ENCODE results near the gene SFSWAP. TPM values are rescaled to one million over a fixed set of nuclear protein-coding genes. Genes with fewer than 3 reads are reported as not detected.
"Not testable (repeated sequence)": the region's sequence is repeated elsewhere in the genome, so short reads cannot be mapped to it uniquely, and the experiment has no call there.

The SFSWAP gene
- total RNA-seq, 1 donor from 2014 or later = 21.2 TPM

GRCh38 chr12:131699434-131699833 is 11.5 kb upstream of the SFSWAP start:
- FAIRE-seq = no peak
- DNase-seq (ENCODE audit: low spot score in 2 of 2) = no peak

GRCh38 chr12:131700271-131700670 is 10.6 kb upstream of the SFSWAP start:
- no peak for FAIRE-seq
- DNase-seq (ENCODE audit: low spot score in 2 of 2) = no peak

GRCh38 chr12:131701705-131702572 is 9.0 kb upstream of the SFSWAP start:
- DNase-seq (ENCODE audit: low spot score in 2 of 2) (no peak), FAIRE-seq (no peak)

- FAIRE-seq (no peak), DNase-seq (ENCODE audit: low spot score in 2 of 2) (no peak)
Measured at GRCh38 chr12:131702573-131702877, 8.4 kb upstream of the SFSWAP start.

GRCh38 chr12:131703161-131703560 is 7.7 kb upstream of the SFSWAP start:
- no peak for DNase-seq (ENCODE audit: low spot score in 2 of 2)
- FAIRE-seq = no peak

- DNase-seq (ENCODE audit: low spot score in 2 of 2) = no peak
- no peak for FAIRE-seq
Measured at GRCh38 chr12:131704509-131704908, 6.4 kb upstream of the SFSWAP start.

GRCh38 chr12:131706709-131707108 is 4.2 kb upstream of the SFSWAP start:
- not testable (repeated sequence) for DNase-seq (ENCODE audit: low spot score in 2 of 2); FAIRE-seq

- DNase-seq (ENCODE audit: low spot score in 2 of 2) (no peak), FAIRE-seq (no peak)
Measured at GRCh38 chr12:131709226-131709625, 1.7 kb upstream of the SFSWAP start.

GRCh38 chr12:131711551-131712205 is 788 bp downstream of the SFSWAP start:
- FAIRE-seq (no peak), DNase-seq (ENCODE audit: low spot score in 2 of 2) (no peak)

GRCh38 chr12:131713349-131713748 is 2.5 kb downstream of the SFSWAP start:
- no peak for DNase-seq (ENCODE audit: low spot score in 2 of 2)

GRCh38 chr12:131714759-131715158 is 3.9 kb downstream of the SFSWAP start:
- no peak for DNase-seq (ENCODE audit: low spot score in 2 of 2)
- no peak for FAIRE-seq

More at GRCh38 chr12:131713349-131713748, 2.5 kb downstream of the SFSWAP start:
- FAIRE-seq = no peak

GRCh38 chr12:131716282-131716681 is 5.4 kb downstream of the SFSWAP start:
- no peak for DNase-seq (ENCODE audit: low spot score in 2 of 2)
- no peak for FAIRE-seq

GRCh38 chr12:131720241-131720640 is 9.4 kb downstream of the SFSWAP start:
- no peak for DNase-seq (ENCODE audit: low spot score in 2 of 2)
- FAIRE-seq = no peak

GRCh38 chr12:131720921-131721320 is 10.0 kb downstream of the SFSWAP start:
- DNase-seq (ENCODE audit: low spot score in 2 of 2) = no peak
- no peak for FAIRE-seq

- DNase-seq (ENCODE audit: low spot score in 2 of 2) (no peak), FAIRE-seq (no peak)
Measured at GRCh38 chr12:131721548-131721947, 10.7 kb downstream of the SFSWAP start.

- FAIRE-seq (no peak), DNase-seq (ENCODE audit: low spot score in 2 of 2) (no peak)
Measured at GRCh38 chr12:131723532-131723931, 12.6 kb downstream of the SFSWAP start.

- FAIRE-seq (no peak), DNase-seq (ENCODE audit: low spot score in 2 of 2) (no peak)
Measured at GRCh38 chr12:131724534-131724933, 13.6 kb downstream of the SFSWAP start.

GRCh38 chr12:131725503-131725902 is 14.6 kb downstream of the SFSWAP start:
- no peak for FAIRE-seq
- DNase-seq (ENCODE audit: low spot score in 2 of 2) = no peak

GRCh38 chr12:131728720-131729119 is 17.8 kb downstream of the SFSWAP start:
- DNase-seq (ENCODE audit: low spot score in 2 of 2) (no peak), FAIRE-seq (no peak)

- no peak for DNase-seq (ENCODE audit: low spot score in 2 of 2)
- FAIRE-seq = no peak
Measured at GRCh38 chr12:131729254-131729955, 18.5 kb downstream of the SFSWAP start.

GRCh38 chr12:131732996-131733615 is 22.2 kb downstream of the SFSWAP start:
- FAIRE-seq = no peak
- no peak for DNase-seq (ENCODE audit: low spot score in 2 of 2)

Measured in frontal cortex (tissue), 4 donors.